Activated CD4-positive, CD25-positive, alpha-beta regulatory T cell (primary cell): ENCODE measurements around the gene RNF13.
"Not testable (repeated sequence)": the region's sequence is repeated elsewhere in the genome, so short reads cannot be mapped to it uniquely, and the experiment has no call there.

ENCODE experiments used
- DNase-seq, 4 experiments: peaks; one replicate each; lab custom pipeline; 2025; lab: John Stamatoyannopoulos, UW

The RNF13 gene

DNA sequence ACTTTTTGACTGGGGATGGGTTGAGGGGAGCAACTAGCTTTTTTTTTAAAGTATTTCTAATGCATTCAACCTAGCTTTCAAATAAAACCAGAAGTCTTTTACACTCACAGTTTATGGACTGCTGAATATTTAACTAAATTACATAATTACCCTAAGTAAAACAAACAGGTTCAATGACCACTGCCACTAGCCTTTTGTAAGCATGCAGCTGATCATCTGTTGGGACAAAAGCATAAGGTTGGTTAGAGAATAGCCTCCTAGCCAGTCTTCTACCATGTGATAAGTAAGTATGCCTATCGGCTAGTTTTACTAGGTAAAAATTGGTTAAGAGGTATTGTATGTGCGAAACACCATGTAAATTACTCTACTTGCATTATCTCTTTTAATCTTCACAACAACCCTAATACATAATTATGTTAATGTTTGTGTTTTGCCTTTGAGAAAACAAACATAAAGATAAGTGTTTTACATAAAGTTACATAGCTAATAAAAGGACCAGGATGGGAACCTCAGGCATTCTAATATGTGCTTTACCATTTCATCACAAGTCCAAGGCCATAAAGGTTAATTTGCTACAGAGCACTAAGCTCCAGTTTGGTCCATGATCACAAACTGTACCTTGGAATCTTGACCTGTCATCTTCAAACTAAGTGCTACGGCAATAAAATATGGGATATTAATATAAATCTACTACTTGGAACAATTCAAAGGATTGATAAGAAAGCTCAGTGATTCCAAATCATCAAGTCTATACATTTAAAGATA lies 144.5 kb downstream of the RNF13 start:
- no peak for DNase-seq

DNA sequence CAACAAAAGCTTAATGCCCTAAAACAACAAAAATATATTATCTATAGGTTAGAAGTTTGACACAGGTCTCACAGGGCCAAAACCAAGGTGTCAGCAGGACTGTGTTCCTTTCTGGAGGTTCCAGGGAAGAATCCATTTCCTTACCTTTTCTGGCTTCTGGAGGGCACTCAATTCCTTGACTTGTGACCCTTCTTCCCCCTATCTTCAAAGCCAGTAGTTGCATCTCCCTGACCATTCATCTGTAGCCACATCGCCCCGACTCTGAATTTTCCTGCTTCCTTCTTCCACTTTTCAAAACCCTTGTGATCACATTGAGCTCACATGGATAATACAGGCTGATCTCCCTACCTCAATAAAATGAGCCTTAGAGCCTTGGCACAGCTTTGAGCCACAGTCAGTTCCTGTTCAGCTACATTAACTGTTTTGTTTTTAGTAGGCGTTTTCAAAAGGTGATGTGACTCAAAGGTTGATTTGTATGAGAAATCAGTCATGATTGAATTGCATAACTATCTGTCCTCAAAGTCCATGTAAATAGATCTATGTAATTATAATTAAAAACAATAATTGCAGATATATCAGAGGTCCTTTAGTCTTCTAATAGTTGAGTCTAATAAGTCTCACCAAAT lies 145.3 kb downstream of the RNF13 start:
- no peak for DNase-seq

DNA sequence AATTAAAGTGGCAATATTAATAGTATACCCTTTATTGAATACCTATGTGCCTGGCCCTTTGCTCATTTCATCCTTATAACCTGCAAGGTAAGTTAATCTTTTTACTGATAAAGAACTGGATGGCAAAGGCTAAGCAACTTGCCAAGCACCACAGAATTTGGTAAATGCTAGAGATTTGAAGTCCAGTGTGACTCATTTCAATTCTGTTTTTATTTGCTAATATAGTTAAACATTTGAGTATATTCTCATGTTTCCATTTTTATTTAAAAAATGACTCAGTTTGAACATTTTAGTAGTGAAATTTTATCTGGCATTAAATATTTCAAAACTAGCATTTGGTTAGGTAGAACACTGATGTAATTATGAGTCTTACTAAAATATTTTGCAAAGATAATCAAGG lies 146.4 kb downstream of the RNF13 start:
- no peak for DNase-seq

DNA sequence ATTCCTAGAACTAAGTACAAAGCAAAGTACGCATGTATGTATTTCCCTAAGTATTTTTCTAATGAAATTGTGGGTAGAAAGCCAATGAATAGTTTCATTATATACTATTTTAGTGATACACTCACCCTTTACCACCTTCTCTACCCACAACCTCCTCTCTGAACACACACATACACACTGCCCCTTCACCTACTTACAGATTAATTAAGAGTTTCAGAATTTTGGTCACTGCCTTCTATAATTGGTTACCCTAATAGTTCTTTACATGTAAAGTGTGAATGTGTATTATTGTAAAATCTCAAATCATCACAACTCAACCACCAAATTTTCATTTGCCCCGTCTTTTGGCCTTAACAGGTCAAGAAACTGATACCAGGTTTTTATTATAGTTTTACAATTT lies 150.5 kb downstream of the RNF13 start:
- no peak for DNase-seq

DNA sequence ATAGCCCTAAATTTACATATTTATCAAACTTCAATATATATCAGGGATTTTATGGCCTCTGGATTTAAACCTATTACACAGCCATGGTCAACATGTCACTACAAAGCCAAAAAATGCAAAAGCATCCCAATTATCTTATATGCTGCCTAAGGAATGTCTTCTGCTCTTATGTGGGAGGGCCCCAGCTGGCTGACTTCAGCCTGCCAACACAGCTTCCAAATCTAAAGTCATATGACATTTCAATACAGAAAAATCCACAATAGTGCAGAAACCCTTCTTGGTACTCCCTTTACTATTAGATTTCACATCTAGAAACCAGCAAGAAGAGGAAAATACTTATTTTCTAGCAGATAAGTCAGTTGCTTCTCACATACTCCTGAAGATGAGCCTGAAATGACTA lies 151.3 kb downstream of the RNF13 start:
- no peak for DNase-seq

DNA sequence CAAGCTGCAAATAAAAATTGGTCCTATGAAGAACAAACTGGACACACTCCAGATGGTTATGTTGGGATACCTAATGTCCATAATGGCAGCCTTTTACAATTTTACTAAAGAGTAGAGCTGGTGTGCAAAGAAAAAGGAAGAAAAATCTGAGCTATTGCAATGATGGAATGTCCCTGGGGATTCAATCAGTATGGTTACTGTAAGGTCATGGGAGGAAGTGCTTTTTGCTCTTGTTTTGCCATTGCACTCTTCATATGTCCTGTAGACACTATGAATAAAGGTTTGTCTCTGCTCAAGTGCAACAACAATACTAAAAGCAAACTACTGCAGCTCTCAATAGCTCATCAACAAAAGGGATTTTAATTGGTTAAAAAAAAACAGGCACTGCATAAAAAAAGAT lies 152.3 kb downstream of the RNF13 start:
- no peak for DNase-seq

DNA sequence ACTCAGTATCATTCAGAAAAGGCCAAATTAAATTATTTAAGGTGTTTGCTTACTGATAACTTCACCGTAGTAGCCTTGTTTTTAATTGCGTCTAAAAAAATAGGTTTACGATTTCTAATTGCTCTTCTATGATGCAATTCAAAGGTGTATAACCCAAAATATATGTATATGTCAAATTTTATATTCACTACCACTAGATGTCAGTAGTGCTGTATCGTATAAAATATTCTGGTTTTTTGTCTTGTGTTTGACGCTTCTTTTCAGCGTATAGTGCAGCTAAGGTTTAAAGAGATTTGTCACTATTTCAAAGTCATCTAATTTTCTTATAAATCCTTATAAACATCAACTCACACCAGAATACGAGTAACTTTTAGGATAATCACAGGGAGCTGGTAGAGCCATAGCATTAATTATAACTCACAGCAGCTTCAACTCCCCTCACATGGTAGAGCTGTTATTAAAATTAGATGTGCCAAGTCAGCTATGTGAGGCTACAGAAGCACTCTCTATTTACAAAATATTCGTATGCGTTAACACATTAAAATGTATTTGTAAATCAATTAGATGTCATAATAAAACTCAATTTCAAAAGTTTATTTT lies 154.2 kb downstream of the RNF13 start:
- no peak for DNase-seq

DNA sequence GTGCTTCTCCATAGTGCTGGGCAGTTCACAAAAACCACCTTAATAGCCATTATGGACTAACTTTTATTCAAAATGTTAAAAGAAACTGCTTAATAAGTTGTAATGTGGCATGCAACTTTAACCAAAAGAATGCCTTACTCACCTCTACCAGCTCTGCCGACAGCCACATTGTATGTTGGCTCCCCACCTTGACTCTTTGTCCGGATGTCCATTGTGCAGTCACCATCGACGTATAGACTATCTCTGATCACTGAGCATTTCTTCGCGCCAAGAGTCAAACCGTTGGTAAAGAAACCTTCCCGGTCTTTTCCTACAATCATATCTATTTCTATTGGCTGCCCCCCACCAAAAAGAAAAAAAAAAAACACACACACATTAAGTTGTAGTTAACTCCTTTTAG lies 155.2 kb downstream of the RNF13 start:
- no peak for DNase-seq

DNA sequence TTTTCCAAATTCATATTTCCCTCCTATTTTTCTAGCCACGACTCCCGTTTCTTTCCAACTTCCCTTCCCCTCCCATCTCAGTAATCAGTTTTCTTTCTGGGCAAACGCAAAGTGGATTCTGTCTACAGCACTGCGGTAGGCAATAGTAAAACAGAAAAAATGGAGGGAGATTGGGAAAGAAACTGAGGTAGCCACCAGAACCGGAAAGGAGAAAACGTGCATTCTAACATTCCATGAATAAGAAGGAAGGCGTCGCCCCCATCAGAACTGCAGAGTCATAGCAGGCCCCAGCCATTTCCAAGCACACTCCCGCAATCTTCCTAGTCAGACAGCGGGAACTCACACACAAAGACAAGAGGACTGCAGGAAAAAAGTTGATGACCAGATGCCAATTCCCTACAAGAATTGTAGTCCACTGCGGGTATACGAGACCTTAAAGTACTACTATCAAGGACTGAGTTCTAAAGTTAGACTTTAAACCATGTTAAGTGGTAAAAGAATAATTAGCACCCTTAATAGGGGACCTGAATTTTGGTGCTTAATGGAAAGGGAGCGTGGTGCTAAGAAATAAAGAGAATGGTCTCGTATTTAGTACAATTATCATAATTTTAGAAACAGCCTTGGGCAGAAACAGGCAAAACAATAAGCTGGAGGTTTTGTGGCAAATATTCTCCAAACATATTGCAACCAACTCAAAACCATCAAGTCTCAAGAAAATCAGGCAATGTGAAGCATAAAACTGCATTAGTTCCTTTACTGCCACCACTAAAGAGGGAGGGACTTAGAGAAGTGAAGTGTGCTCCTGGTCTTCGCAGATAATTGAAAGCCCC lies 156.3 kb downstream of the RNF13 start:
- DNase-seq = no peak

DNA sequence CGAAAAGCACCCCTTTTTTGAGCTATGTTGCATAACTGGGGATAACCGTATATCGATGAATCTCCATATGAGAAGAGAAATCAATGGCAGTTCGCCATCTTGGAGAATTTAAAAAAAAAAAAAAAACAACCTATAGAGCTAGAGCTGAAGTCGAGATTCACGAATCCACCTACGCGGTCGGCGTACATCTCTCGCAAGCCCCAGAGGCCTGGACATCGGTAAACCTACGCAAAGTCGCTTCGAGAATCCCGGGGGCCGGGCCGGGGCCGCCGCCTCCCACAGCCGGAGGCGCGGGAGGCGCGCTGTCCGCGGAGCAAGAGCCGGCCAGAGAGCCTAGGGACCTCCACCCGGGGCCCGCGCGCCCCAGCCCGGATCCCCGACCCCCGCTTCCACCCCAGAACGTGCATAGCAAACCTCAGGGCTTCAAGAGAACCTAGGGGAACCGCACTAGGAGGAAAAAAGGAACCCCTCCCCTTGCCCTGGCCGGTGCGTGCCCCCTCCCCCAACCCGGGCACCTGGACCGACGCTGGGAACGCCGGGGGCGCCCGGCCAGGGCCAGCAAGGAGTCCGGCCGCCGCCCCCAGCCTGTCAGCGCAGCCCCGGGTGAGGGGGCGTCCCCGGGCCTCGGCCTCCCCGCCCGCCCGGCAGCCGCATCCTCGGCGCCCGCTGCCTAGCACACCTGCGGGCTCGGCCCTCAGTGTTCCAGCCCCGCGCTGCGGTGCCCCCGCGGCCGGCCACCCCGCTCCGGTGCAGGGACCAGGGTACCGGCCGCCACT lies 157.1 kb downstream of the RNF13 start:
- DNase-seq = peak; percentile 20 to 47 (median 30)

DNA sequence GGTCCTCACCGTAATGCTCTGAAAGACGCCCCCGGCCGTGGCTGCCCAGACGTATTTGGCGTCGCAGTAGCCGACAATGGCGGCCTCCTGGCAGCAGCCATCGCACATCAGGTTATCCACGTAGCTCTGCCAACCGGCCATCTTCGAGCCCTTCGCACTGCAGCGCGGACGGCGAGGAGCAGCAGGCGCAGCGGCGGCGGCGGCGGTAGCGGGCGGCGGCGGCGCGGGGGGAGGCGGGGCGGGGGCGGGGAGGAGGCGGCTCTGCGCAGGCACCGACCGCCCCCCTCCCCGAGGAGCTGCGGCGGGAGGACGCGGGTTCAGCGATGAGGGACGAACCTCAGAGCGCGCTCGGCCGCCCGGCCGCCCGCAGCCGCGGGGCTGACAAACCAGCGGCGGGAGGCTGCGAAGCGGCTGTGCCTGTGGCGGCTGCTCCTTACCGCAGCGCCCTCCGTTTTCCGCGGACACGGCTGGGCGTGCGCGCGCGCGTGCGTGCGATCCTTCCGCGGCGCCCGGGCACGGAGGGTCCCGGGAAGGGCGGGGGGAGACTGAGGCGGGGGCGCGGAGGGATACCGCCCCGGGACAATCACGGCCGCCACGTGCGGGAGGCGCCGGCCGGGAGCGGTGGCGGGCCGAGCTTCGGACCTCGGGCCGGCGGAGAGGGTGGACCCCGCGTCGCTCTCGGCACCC lies 157.8 kb downstream of the RNF13 start, which contains the start of gene PFN2:
Gene PFN2 (minus strand): TSS at position 180 of the 687 bp plus-strand sequence. CDS start 39 bp downstream, at position 141.
- DNase-seq = peak; percentile 9 to 35 (median 16)

DNA sequence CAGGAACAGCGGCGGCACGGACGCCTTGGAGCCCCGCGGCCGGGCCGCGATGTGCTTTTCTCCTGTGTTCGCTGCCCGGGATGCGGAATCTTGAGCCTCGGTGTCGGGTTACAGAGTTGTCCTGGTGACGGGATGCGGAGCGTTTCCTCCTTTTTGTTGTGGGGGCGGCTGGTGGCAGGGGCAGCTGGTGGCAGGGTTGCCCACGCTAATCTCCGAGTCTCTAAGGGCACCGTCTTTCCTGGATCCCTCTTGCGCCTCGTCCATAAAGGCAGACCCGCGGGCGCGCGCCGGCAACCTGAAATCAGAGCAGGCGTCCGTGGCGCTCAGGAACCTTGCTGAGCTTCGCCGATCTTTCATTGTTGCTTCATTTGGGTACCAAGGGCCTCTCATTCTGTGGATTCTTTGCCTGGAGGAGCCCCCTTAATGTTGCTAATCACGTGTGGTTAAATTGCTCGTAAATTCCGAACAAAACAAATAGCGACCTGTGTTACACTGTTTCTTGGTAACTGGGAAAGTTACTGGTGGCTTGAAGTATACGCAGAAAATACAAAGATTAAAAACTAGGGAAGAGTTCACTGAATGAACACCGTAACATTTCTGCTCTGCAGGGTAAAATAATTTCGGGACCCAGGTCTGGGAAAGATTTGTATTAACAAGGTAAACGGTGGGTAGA lies 158.5 kb downstream of the RNF13 start:
- peak in 1 of 4 experiments; percentile 9 for DNase-seq

DNA sequence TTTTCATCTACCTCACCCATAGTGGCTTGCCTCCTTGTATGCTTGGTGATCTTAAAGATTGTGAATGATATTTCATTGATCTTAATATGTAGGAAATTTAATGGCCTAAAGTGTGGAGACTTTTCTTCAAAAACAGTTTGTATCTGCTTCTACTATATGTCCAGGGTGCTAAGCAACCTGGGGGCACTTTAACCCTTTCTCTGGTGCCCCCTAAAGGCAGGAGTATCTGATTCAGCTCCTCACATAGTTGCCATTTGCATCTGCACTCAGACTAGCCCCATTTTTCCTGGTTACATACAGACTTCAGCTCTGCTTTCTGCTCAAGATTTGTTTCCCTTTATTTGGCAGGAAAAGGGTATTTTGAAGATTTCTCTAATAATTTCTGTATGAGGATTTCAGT lies 162.9 kb downstream of the RNF13 start:
- no peak for DNase-seq

DNA sequence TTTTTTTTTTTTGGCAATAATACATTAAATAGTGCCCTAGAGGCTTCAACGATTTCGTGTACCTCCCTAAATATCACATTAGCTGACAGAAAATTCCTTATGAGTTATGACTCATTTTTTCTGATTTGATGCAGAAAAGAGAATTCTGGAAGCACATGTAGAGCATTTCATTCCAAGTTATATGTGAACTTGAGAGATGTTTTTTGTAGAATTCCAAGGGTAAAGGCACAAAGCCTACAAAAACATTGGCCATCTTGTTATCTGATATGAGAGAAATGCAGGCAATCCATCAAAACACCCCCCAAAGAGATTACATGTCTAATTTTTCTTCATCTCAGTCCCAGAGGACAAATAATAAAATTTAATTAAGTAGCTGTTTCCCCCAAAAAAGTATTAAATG lies 164.4 kb downstream of the RNF13 start:
- no peak for DNase-seq

DNA sequence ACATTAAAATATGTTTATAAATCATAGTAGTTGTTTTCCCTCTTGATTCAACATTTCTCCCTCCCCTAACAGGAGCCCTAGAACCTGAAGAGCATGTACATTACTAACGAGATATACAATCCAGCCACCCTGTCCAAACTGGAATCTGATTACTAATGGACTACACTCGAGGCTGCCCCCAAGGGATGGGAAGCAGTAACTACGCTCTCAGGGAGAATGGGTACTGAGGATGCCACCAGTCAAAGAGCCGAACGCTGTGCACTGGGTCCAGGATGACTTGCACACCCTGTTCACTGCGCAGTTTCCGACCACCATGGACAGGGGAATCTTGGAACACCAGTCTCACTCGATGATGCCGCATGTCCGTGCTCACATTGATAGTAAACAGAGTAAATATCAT lies 169.0 kb downstream of the RNF13 start:
- not testable (repeated sequence) for DNase-seq

DNA sequence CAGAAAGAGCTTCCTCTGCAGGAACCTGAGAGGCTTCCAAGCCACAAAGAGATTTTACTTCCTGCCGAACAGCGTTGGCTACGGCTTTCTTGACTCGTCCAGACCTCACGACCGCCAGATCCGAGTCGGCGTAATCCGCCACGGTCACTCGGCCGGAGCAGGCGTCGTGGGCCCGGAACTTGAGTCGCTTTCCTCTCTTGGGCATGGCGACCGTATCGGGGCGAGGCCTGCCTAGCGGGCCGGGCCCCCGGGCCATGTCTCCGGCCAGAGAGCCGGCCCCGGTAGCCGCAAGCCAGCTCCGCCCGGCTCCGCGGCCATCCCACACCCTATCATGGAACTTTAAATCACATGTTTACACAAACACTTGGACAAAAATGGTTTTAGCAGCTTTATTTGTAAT lies 170.0 kb downstream of the RNF13 start:
- not testable (repeated sequence) for DNase-seq

DNA sequence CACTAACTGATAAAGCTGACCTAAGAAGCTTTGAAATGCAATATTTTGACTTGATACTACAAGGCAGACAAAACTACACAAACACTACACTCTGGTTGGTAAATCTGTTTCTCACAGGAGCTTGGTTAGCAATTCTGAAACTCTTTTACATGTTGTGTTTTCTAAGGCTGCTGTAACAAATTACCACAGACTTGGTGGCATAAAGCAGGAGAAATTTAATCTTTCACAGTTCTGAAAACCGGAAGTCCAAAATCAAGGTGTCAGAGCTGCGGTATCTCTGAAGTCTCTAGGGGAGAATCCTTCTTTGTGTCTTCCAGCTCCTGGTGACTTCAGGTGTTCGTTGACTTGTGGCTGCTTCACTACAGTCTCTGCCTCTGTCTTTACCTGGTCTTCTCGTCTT lies 170.6 kb downstream of the RNF13 start:
- no peak for DNase-seq

DNA sequence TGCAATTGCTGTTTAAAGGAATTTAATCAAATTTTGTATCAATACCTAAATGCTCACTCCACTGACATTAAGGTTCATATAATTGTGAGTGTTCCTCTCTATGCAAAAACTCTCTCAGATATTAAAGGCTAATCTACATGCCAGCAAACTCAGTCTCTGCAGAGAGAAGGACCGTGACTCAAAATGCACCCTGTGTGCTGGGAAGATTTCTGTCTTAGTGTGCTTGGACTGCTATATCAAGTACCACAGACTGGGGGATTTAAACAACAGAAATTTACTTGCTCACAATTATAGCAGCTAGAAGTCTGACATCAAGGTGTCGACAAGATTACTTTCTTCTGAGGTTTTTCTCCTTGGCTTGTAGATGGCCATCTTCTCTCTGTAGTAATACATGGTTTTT lies 176.3 kb downstream of the RNF13 start:
- DNase-seq = no peak

DNA sequence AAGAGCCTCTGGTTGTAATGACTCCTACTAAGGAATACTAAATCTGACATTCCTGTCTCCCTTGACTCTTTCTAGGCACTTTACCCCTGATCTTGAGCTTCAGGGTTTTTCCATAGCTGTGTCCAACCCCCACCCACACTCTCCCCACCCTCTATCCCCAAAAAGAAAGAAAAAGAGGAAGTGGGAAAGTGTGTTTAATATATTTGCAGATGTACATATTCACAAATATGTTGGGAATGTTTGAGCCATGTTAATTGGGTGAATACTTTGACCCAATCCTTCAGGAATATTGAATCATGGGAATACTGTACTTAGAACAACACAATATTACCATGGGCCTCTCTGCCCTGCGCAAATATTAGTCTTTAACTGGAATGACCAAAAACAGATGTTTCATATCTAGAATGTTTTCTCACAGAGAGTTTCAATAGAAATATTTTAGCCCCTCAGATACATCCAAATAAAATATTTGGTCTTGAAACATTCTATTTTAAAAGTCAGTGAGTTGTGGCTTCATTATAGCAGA lies 177.5 kb downstream of the RNF13 start:
- DNase-seq = no peak

DNA sequence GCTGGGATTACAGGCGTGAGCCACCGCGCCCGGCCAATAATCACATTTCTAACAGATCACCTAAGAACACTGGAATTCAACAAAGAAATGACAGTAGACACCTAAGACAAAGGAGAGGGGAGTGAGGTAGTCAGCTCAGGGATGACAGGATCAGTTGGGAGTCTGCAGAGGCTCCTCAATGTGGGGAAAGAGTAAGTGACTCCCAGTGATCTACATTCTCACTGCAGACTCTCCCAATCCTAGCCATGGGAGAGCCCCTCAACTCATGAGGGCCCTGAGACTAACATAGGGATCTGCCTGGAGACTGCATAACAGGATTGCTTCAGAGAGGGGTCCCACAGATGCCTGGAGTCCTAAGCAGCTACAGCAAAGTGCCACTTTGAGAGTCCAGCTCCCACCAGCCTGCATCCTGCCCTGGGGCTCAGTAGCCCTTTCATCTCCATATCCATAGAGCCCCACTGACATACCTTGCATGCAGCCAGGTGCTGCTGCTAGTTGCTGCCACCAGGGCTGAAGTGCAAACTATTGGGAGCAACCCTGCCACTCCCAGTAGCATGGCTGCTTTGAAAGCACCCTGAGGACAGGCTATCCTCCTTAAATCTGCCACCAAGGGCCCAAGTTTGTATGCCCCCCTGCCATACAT lies 179.5 kb downstream of the RNF13 start:
- no peak for DNase-seq
